GM21825 (cell line): ENCODE results near the gene PANK1.
"Not testable (repeated sequence)": the region's sequence is repeated elsewhere in the genome, so short reads cannot be mapped to it uniquely, and the experiment has no call there.

Experiments used
- ATAC-seq: cut with Tn5 transposase; IDR thresholded peaks from one replicate; pipeline ENCODE4 v1.9.1; 2021; ENCODE audit warnings: mild to moderate bottlenecking, moderate library complexity; ENCODE audit not compliant: unreplicated experiment

Gene PANK1

DNA sequence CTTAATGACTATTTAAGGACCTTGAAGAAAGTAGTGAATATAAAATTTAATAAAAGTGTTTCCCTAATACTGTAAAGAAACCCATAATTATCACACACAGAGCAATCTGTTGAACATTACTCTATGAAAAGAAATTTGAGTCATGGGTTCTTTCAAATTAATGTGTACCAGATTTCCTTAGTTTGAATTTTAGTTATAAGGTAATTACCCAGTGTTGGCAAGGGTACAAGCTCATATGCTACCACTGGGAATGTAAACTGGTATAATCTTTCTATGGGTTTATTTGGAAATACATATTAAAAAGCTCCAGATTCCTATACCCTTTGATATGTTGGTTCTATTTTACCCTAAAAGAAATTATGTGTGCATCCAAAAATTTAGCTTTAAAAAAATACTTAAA lies 22.9 kb downstream of the PANK1 start:
- ATAC-seq: no peak

DNA sequence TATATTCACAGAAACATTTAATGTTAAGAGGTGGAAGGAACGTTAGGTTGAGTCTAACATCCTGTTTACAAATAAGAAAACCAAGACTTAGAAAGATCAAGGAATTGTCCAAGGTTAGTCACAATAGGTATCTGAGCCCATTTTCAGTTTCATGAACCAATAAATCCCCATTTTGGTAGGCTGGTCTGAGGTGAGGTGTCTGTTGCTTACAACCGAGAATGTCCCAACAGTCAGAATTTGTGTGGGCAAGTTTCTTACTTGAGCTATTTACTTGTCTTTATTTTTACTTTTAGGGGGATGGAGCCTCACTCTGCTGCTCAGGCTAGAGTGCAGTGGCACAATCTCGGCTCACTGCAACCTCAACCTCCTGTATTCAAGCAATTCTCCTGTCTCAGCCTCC lies 23.6 kb downstream of the PANK1 start:
- ATAC-seq: no peak

DNA sequence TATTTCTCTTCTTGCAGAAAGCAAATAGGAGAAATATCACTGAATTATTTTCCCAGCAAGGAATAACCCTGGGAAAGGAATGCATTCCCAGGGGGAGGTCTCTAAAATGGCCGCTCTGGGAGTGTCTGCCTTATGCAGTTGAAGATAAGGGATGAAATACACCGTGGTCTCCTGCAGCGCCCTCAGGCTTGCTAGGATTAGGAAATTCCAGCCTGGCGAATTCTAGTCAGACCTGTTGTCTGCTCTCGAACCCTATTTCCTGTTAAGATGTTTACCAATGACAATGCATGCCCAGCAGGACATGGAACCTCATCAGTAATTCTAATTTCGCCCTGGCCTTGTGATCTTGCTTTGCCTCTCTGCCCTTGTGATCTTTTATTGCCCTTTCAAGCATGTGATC lies 24.7 kb downstream of the PANK1 start:
- ATAC-seq: not testable (repeated sequence)

DNA sequence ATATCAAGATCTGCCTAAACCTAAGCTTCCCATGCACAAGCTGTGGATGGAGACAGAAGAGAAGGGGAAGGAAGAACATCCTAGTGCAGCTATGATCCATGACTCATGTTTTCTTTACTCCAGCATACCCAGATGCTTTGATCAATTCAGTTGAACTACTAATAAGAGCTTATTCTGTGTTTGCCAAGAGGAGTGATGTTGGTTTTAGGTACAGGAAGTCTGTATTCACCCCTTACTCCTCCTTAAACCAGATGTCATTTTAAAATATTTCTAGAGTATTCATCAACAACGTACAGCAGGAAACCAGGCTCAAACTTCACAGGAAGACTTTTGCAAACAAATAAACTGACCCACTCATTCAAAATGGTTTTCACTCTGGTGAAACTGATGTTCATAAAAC lies 29.2 kb downstream of the PANK1 start:
- ATAC-seq: no peak

DNA sequence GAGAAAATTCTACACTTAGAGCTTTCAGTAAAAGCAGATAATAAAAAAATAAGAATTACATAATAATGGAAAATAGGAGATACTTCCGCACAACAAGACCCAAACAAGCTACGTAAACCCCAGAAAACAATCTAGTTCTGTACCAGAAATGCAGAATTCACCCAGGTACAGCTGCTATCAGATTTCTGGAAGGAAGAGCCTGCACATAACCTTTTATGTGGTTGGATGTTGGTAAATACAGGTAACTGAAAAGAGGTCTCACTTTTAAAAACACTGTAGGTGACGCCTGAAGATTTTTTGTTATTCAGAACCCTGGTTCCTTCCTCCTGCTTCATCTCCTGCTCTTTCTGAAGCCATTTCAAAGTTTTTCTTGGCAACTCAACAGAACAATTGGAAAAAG lies 29.9 kb downstream of the PANK1 start:
- no peak for ATAC-seq

DNA sequence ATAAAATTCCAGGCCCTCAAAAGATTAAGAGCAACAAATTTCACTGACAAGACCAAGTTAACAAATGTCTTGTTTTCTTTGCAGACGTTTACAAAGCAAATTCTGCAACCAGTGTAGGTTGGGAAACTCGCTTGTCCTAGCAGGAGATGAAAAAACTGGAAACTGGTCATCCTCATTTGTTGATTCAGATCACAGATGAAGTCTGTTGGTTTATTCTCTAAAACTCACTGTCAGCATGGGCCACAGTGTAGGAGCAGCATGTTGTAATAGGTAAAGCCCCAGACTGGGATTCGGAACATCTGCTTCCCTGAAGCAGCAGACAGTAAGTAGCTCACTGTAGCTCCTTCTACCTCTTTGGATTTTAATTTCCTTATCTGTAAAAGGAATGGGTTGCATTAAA lies 31.5 kb downstream of the PANK1 start:
- ATAC-seq: no peak

DNA sequence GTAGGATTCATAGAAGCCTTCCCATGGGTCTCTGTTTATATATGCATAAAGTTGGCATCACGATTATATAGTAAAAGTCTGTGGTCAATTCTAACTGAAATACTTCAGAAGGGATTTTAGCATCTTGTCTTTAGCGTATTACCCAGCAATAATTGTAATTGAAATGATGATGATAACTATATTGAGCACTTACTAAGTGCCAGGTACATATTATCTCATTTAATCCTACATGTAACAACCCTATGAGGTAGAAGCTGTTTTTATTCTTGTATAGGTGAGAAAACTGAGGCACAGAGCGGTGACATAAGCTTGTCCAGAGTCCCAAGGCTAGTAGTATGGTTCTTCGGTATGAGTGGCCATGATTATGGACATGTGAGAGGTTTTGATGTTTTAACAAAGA lies 33.8 kb downstream of the PANK1 start:
- no peak for ATAC-seq

DNA sequence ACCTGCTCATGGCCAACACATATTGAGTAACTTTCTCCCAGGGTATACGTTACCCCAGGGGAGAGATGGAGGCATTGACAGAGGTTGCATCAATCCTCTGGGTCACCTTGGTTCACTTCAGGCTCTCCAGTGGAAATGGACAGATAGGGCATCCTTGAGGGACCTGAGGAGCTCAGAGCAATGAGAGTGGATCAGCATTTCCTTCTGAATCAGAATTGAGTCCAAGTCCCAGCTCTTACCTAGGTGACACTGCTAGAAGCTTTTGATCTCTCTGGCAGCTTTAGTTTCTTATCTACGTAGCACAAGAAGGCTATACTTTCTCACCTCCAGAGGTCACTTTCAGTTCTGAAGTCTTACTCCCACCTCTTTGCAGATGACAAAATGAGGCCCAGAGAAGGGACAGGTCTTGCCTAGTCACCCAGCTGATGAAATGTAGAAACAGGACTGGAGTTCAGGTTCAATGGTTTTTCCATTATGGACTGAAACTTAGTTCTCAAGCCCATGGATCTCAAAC lies 35.2 kb downstream of the PANK1 start:
- peak; percentile 85 for ATAC-seq

DNA sequence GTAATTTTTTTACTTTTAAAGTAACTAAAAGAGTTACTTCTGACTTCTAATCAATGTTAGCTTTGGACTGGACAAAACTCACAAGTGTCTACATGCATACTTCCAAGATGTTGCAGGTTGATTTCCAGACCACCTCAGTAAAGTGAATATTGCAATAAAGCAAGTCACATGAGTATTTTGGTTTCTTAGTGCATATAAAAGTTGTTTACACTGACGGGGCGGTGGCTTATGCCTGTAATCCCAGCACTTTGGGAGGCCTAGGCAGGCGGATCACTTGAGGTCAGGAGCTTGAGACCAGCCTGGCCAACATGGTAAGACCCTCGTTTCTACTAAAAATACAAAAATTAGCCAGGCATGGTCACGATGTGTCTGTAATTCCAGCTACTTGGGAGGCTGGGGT lies 40.8 kb downstream of the PANK1 start:
- no peak for ATAC-seq

DNA sequence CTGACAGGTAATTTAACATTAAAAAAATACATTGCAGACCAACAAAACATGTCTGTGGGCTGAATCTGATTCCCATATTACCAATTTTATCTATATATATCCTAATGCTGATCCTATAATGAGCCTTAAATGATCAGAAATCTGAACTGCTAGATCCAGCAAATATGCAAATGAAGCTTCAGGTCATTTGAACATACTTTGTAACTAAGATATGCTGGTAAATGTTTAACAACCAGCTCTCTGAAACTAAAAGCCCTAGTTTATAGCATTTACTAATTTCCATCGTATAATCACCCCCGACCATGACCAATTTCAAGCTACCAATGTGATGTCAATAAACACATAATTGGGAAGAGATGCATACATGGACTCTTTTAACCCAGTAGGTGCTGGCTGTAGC lies 42.1 kb downstream of the PANK1 start:
- ATAC-seq: no peak

DNA sequence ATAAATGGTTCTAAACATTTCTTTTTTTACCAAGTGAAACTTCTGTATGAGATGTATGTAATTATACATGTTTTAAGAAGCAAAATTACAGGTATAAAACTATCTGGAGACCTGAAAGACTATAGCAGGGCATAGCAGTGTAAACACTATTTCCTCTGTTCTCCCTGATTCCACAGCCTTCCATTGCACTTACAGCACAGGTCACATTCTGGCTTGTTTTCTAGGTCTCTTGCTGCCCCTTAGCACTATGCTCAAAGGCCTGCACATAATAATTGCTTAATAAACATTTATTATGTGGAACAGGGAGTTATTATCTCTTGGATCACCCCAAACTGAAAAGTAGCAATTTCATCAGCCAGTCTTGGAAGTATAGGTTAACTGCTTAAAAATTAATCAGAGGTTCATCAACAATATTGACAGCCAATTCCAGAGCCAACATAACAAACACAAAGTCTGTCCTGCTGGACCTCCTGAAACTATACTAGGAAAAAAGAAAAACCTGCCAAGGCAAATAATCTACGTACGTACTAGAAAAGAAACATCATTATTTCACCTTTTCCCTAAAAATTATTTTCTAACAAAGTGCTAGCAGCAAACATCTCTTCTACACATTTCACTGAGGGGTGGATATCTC lies 43.2 kb downstream of the PANK1 start:
- no peak for ATAC-seq

DNA sequence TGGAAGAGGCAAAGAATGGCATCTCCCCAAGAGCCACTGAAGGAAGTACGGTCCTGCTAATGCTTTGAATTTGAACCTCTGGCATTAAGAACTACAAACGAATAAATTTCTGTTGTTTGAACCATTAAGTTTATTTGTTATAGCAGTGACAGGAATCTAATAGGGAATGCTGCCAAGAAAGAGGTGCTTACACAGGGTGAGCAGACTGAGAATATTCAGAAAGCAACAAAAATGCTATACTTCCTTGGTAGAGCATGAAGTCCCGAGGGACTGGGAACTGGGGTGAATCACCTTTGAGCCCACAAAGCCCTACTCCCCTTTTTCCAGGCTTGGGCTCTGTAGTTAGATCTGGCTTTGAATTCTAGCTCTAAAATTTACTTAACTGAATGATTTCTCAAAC lies 45.0 kb downstream of the PANK1 start:
- no peak for ATAC-seq

DNA sequence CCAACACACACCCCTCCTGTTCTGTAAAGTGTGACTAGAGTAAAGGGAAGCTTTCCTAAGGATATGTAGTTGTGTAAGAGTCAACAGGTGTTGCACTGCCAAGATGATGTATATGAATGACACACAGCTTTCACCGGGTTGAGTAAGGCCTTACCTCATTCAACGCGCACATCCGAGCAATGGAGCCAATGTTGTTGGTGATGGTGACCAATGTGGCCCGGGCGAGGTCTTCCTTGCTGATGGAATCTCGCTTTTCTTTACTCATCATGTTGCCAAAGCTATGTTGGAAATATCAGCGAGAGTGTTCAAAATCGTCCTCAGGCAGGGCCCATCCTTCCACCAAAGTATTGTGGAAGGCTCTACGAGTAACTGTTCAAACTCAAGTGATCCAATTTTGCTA lies 52.0 kb downstream of the PANK1 start:
- ATAC-seq: no peak

DNA sequence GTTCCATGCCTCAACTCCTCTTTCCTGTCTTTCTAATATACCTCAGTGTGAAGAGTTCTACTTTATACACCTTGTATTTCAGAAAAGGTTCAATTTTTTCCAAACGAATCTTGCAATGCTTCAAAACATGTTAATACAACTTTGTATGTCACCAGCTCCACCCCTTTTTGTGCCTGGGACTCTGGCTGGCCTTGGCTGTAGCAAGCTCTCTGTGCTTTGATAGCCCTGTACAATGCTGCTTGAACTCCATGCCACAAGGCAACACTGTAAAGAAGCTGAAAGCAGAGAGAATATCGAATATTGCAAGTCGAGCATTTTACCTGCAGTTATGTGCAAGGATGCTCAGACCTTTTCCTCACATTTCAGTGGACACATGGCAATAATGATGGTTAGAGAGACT lies 52.5 kb downstream of the PANK1 start:
- no peak for ATAC-seq

DNA sequence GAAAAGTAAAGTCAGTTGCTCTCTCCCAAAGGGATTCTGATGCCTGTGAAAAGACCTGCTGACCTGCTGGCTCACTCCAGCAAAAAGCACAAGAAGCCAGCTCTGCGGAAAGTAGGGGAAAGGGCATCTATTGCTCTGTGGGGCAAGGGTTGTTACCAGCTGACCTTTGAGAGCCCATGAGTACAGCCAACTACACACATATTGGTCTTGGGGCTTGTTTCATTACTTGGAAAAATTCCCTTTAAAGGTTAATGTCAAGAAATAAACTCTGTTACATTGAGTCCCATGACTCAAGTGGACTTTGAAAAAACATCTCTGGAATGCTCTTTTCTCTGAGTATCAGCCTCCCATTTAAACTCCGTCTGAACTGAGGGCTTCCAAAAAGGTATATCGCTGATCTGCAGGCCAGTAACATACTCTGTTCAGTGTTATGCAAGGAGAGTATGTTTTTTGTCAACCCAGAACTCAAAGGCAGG lies 53.2 kb downstream of the PANK1 start:
- no peak for ATAC-seq

DNA sequence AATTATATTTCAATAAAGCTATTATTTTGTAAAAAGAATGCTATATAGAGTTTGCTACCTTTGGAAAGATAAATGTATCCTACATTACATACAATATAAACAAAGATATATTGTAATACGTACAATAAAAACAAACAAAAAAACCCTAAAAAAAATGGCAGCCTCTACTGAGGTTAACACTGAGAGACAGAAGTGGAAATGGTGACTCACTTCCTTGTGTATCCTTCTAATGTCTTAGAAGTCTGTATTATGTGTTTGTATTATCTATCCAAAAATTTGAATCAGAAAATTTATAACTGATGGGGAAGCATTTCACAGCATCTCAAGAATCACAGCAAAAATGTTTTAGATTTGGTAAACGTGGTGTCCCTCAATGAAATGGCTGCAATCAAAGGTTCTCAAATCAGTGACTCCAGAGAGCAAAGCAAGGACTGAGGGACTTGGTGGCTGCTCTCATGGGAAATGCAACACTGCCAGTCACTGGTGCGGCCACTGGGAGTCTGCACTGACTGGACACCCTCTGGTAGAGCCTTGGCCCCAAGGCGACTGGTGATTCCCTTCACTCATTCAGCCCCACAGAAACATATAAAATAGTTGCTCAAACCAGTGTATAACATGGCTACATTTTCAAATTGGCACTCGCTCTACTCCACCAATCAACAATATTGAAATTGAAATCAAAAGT lies 53.8 kb downstream of the PANK1 start:
- no peak for ATAC-seq

DNA sequence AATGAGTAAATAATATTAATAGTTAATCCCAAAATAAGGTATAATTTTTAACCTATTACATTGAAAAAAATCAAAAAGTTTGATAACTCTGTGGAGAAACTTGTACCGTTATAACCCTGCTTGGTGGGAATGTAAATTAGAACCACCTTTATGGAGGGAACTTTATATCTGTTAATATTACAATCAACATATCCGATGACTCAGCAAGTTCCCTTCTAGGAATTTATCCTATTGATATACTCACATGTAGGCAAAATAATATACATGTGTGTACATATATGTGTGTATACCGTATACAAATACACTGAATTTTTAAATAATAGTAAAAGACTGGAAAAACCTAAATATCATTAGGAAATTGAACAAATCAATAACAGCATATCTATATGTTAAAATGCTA lies 54.7 kb downstream of the PANK1 start:
- no peak for ATAC-seq

DNA sequence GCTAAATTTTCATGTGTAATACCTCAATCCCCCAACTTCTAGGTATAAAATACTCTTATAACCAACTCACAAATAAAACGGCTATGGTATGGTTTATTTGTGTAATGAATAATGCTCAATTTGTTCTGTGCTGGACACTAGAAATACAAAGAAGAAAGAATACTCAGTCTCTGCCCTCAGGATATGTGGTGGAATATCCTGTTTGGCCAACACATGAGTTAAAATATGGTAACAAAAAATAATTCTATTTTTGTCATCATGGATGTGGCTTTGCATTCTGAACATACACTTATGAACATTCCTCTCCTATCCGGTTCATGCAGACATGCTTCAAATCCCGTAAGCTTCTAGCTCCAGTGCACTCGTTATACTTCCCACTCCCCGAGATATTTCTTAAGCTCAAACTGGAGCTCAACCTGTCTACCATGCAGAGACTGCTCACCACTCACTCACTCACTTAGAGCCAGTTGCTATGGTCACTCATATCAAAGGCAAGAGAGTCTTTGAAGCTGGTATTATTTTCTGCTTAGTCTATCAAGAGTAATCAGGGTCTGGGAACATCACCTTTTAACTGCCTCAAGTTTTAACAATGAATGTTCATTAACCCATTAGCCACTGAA lies 55.8 kb downstream of the PANK1 start:
- no peak for ATAC-seq

DNA sequence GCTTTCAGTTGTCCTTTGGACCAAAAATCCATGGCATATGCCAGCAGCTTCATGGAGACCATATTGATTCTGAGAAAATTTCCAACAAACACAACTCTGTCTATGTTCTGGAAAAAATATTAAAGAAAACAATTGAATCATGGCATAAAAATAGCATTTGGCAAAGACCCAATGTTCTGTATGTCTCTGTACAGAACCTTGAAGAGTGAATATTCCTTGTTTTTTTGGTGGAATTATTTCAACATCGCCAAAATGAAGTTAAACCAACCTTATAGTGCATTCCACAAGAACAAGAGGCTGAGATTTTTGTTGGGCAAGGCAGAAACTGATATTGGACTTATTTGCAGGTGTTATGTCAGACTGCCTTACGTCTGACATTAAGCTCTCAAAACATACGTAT lies 56.4 kb downstream of the PANK1 start:
- no peak for ATAC-seq

DNA sequence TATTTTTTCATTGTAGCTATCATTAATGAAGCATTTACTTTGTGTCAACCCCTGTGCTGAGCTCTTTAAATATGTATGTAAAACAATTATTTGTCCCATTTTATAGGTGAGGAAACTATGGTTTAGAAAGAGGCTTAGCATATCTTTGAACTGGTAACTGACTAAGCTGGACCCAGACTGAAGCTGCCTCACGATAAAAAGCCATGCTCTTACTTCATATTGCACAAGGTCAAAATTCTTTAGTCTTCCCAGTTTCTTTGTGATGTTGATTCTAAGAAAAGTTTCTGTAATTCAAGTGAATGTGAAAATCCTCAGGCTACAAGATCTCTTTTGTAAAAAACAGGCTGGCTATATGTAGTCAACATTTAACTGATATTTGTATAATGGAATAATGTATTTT lies 63.0 kb downstream of the PANK1 start:
- ATAC-seq: no peak

DNA sequence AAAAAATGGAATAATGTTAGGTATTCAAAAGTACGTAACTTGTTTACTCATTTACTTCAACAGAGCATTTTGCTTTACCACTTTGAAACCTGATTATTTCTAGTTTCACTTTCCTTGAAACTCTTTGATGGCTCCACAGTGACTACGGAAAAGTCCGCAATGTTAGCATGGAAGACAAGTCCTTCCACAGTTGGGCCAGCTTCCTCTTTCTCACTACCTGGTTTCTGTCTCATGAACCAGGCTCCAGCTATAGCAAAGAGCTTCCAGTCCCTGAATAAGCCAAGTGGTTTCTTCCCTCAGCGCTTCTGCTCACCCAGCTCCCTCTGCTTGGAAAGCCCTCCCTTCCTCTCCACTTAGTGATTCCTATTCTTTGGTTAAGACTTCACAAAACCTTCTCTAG lies 64.8 kb downstream of the PANK1 start:
- ATAC-seq: no peak

DNA sequence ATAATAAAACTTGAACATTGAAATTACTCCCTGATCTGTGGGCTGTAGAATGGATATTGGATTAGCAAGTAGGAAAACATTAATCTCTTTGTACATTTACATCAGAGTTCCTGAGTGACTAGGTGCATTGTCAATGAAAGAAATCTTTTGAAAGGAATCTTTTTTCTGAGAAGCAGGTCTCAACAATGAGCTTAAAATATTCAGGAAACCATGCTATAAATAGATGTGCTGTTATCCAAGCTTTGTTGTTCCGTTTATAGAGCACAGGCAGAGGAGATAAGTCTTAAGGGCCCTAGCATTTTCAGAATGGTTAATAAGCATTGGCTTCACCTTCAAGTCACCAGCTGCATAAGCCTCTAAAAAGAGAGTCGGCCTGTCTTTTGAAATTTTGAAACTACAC lies 68.3 kb downstream of the PANK1 start:
- ATAC-seq: no peak
